BLaER1 (cell line): ENCODE data around the gene KRTAP10-4.
"Not testable (repeated sequence)": the region's sequence is repeated elsewhere in the genome, so short reads cannot be mapped to it uniquely, and the experiment has no call there.

Experiments
- H3K27ac ChIP-seq: shearing (Covaris generic); formaldehyde crosslinking; 2 replicates; pipeline ENCODE4 v1.8.1; 2022
- H3K27me3 ChIP-seq: shearing (Covaris generic); formaldehyde crosslinking; 2 replicates; pipeline ENCODE4 v1.8.1; 2022
- H3K36me3 ChIP-seq: shearing (Covaris generic); formaldehyde crosslinking; 2 replicates; pipeline ENCODE4 v1.8.1; 2022
- H3K4me1 ChIP-seq: shearing (Covaris generic); formaldehyde crosslinking; 2 replicates; pipeline ENCODE4 v1.8.1; 2022
- H3K4me2 ChIP-seq: shearing (Covaris generic); formaldehyde crosslinking; 2 replicates; pipeline ENCODE4 v1.8.1; 2022
- H3K4me3 ChIP-seq: shearing (Covaris generic); formaldehyde crosslinking; 2 replicates; pipeline ENCODE4 v1.8.1; 2022
- H3K9ac ChIP-seq: shearing (Covaris generic); formaldehyde crosslinking; 2 replicates; pipeline ENCODE4 v1.8.1; 2022
- H3K9me3 ChIP-seq: shearing (Covaris generic); formaldehyde crosslinking; 2 replicates; pipeline ENCODE4 v1.8.1; 2022
- H4K20me1 ChIP-seq: shearing (Covaris generic); formaldehyde crosslinking; 2 replicates; pipeline ENCODE4 v1.8.1; 2022
- Cebpa-rat ChIP-seq: shearing (Covaris generic); IDR thresholded peaks from 2 replicates; pipeline ENCODE4 v1.8.1; 2022

Gene KRTAP10-4

GRCh38 chr21:44579056-44579832, 5.7 kb downstream of the KRTAP10-4 start:
- Histone ChIP-seq H3K4me3 (no peak overlapping the region), H3K36me3 (no peaks in the 10 kb centered on the region), H3K27me3 (no peaks in the 10 kb centered on the region), H4K20me1 (no peaks in the 10 kb centered on the region), H3K27ac (no peak overlapping the region), H3K9me3 (peaks cover 64% of the 10 kb centered on the region), H3K4me2 (no peak overlapping the region), H3K4me1 (peaks cover 21% of the 10 kb centered on the region), H3K9ac (no peak overlapping the region)
- no peak for TF ChIP-seq Cebpa-rat

GRCh38 chr21:44579833-44580144, 6.3 kb downstream of the KRTAP10-4 start:
- H3K9me3 ChIP-seq = peaks cover 64% of the 10 kb centered on the region
- H4K20me1 ChIP-seq = no peaks in the 10 kb centered on the region
- H3K36me3 ChIP-seq = no peaks in the 10 kb centered on the region
- H3K4me2 ChIP-seq = no peak overlapping the region
- no peak overlapping the region for H3K27ac ChIP-seq
- no peaks in the 10 kb centered on the region for H3K27me3 ChIP-seq
- H3K4me3 ChIP-seq = no peak overlapping the region
- no peak for TF ChIP-seq Cebpa-rat
- peaks cover 24% of the 10 kb centered on the region for H3K4me1 ChIP-seq
- no peak overlapping the region for H3K9ac ChIP-seq

DNA sequence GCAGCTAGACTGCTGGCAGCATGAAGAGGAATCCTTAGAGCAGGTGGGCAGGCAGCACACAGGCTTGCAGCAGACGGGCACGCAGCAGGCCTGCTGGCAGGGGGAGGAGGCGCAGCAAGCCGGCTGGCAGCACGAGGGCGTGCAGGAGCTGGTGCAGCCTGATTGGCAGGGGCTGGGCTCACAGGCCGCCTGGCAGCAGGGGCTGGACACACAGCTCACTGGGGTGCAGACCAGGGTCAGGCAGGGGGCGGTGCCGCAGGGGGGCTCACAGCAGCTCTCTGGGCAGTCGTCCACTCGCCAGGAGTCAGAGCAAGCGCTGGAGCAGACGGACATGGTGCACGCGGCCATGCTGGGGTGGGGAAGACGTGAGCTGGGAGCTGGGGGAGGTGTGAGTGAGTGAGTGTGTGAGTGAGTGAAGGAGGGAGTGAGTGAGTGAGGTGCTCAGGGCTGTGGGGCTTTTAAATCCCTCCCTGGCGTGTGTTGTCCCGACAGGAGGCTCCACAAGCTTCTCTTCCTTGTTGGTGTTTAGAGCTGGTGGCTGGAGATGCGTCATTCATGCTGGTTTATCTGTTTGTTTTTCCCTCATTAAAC, 6.8 kb downstream of the KRTAP10-4 start, which contains the start of gene KRTAP10-5:
Gene KRTAP10-5 (minus strand): TSS at position 374 of the 591 bp plus-strand sequence. CDS start 26 bp downstream, at position 348.
- H3K9ac ChIP-seq, H3K4me3 ChIP-seq, H4K20me1 ChIP-seq, H3K36me3 ChIP-seq, H3K27me3 ChIP-seq: not testable (repeated sequence)
- Histone ChIP-seq H3K27ac (peak within 1 kb of the TSS; percentile 43; the same call in 1 of the 2 replicates), H3K9me3 (peaks cover 64% of the 10 kb centered on the region), H3K4me1 (peaks cover 24% of the 10 kb centered on the region), H3K4me2 (peak within 1 kb of the TSS; percentile 52)

- Histone ChIP-seq H3K9ac (no peak overlapping the region), H3K4me1 (peaks cover 24% of the 10 kb centered on the region), H3K4me3 (no peak overlapping the region; the same call in 1 of the 2 replicates), H3K9me3 (peaks cover 69% of the 10 kb centered on the region), H3K27me3 (no peaks in the 10 kb centered on the region), H3K36me3 (no peaks in the 10 kb centered on the region), H4K20me1 (no peaks in the 10 kb centered on the region), H3K27ac (no peak overlapping the region), H3K4me2 (peak overlapping the region; percentile 52)
- TF ChIP-seq Cebpa-rat = no peak
Measured at GRCh38 chr21:44581158-44581557, 7.6 kb downstream of the KRTAP10-4 start.

GRCh38 chr21:44582055-44582454, 8.5 kb downstream of the KRTAP10-4 start:
- Histone ChIP-seq H3K27ac (peak overlapping the region; percentile 43; the same call in 1 of the 2 replicates), H3K9ac (no peak overlapping the region), H3K4me3 (no peak overlapping the region), H3K27me3 (no peaks in the 10 kb centered on the region), H3K36me3 (no peaks in the 10 kb centered on the region), H4K20me1 (no peaks in the 10 kb centered on the region), H3K9me3 (peaks cover 61% of the 10 kb centered on the region), H3K4me2 (peak overlapping the region; percentile 52), H3K4me1 (peaks cover 24% of the 10 kb centered on the region)
- TF ChIP-seq Cebpa-rat = no peak

- Histone ChIP-seq H3K27me3 (no peaks in the 10 kb centered on the region), H3K27ac (no peak overlapping the region), H3K9me3 (peaks cover 49% of the 10 kb centered on the region), H3K4me3 (no peak overlapping the region), H3K9ac (no peak overlapping the region), H4K20me1 (no peaks in the 10 kb centered on the region), H3K36me3 (no peaks in the 10 kb centered on the region), H3K4me2 (no peak overlapping the region), H3K4me1 (peaks cover 24% of the 10 kb centered on the region)
- TF ChIP-seq Cebpa-rat = no peak
Measured at GRCh38 chr21:44583089-44583799, 9.7 kb downstream of the KRTAP10-4 start.

DNA sequence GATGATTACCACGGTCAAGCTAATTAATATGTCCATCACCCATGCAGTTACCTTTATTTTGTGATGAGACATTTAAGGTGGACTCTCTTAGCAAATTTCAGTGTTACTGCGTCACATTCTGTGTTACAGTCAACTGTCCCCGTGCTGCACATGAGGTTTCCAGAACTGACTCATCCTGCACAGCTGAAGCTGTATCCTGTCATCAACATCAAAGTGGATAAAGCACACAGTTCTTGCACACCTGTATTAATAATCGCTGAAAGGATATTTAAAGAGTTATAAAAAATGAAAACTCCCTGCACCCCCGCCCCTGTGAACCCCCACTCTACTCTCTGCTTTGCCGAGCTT, 10.2 kb downstream of the KRTAP10-4 start:
- no peak overlapping the region for H3K9ac ChIP-seq
- no peaks in the 10 kb centered on the region for H3K27me3 ChIP-seq
- TF ChIP-seq Cebpa-rat = no peak
- H3K36me3 ChIP-seq = no peaks in the 10 kb centered on the region
- no peak overlapping the region for H3K4me3 ChIP-seq
- H4K20me1 ChIP-seq = no peaks in the 10 kb centered on the region
- H3K27ac ChIP-seq = no peak overlapping the region
- no peak overlapping the region for H3K4me2 ChIP-seq
- peaks cover 24% of the 10 kb centered on the region for H3K4me1 ChIP-seq
- peaks cover 44% of the 10 kb centered on the region for H3K9me3 ChIP-seq

- H3K27me3 ChIP-seq = no peaks in the 10 kb centered on the region
- no peak overlapping the region for H3K9ac ChIP-seq
- H3K4me2 ChIP-seq = no peak overlapping the region
- no peaks in the 10 kb centered on the region for H3K36me3 ChIP-seq
- H3K4me3 ChIP-seq = no peak overlapping the region
- peaks cover 23% of the 10 kb centered on the region for H3K9me3 ChIP-seq
- TF ChIP-seq Cebpa-rat = no peak
- H4K20me1 ChIP-seq = no peaks in the 10 kb centered on the region
- H3K4me1 ChIP-seq = peaks cover 24% of the 10 kb centered on the region
- H3K27ac ChIP-seq = no peak overlapping the region
Measured at GRCh38 chr21:44585892-44586291, 12.4 kb downstream of the KRTAP10-4 start.

- Histone ChIP-seq H3K27ac (no peak overlapping the region), H3K4me3 (no peak overlapping the region), H3K36me3 (no peaks in the 10 kb centered on the region), H3K27me3 (no peaks in the 10 kb centered on the region), H3K9me3 (peaks cover 6% of the 10 kb centered on the region; the same call in 1 of the 2 replicates), H4K20me1 (no peaks in the 10 kb centered on the region), H3K4me1 (peaks cover 24% of the 10 kb centered on the region), H3K9ac (no peak overlapping the region), H3K4me2 (no peak overlapping the region)
- TF ChIP-seq Cebpa-rat = no peak
Measured at GRCh38 chr21:44589094-44589493, 15.6 kb downstream of the KRTAP10-4 start.
